IMR-90 (cell line): ENCODE results near the gene MAP3K13. TPM values are rescaled to one million over a fixed set of nuclear protein-coding genes. Genes with fewer than 3 reads are reported as not detected.

Experiments
- ATAC-seq: fragments of 200-7000 bp; cut with Tn5 transposase; 2 replicates; pipeline ENCODE4 v1.9.1; 2020; ENCODE audit warnings: low read depth, mild to moderate bottlenecking, moderate library complexity
- BruUV-seq: library from RNA; stranded (reverse); fragments of 400-500 nt; replicated peaks from 2 replicates; lab custom pipeline; 2021; lab: Mats Ljungman, UMichigan
- CTCF ChIA-PET: fragments of 300-600 bp; formaldehyde crosslinking; extraction: SDS; loops from one replicate; lab custom pipeline; 2021; ENCODE audit warnings: antibody characterized with exemption; lab: Yijun Ruan, JAX
- POLR2A ChIA-PET: fragments of 300-600 bp; sonication (Branson Sonifier 250); formaldehyde crosslinking; loops from one replicate; lab custom pipeline; 2022; ENCODE audit warnings: antibody characterized with exemption; ENCODE audit not compliant: unreplicated experiment; lab: Charles Lee
- DNase-seq: peaks from one replicate; pipeline ENCODE4 v3.0.0; 2013
- H2AFZ ChIP-seq: replicated peaks from 2 replicates; pipeline ENCODE3; 2013; ENCODE audit warnings: low read length, mild to moderate bottlenecking; ENCODE audit not compliant: poor library complexity
- H2AK5ac ChIP-seq: 2 replicates; pipeline ENCODE4 v1.6.1; 2013; ENCODE audit warnings: low read depth, low read length, inconsistent platforms
- H2AK9ac ChIP-seq: replicated peaks from 2 replicates; pipeline ENCODE3; 2013; ENCODE audit warnings: mild to moderate bottlenecking, low read depth, low read length, moderate library complexity; ENCODE audit not compliant: poor library complexity
- H2BK120ac ChIP-seq: 2 replicates; pipeline ENCODE4 v1.6.1; 2013; ENCODE audit warnings: low read depth, low read length, inconsistent platforms
- H2BK15ac ChIP-seq: 3 replicates; pipeline ENCODE4 v1.6.1; 2013; ENCODE audit warnings: low read depth, low read length, inconsistent platforms
- H2BK20ac ChIP-seq: 2 replicates; pipeline ENCODE4 v1.6.1; 2013; ENCODE audit warnings: low read depth, mild to moderate bottlenecking, inconsistent platforms, low read length, moderate library complexity
- H2BK5ac ChIP-seq: 2 replicates; pipeline ENCODE4 v1.6.1; 2013; ENCODE audit warnings: mild to moderate bottlenecking, low read depth, low read length, inconsistent platforms; ENCODE audit not compliant: poor library complexity, severe bottlenecking
- H3K14ac ChIP-seq: replicated peaks from 2 replicates; pipeline ENCODE4 v1.6.1; 2013; ENCODE audit warnings: low read depth, low read length, inconsistent platforms
- H3K18ac ChIP-seq: 2 replicates; pipeline ENCODE4 v1.6.1; 2013; ENCODE audit warnings: low read depth, low read length, control low read depth
- H3K23ac ChIP-seq: 2 replicates; pipeline ENCODE4 v1.6.1; 2013; ENCODE audit warnings: low read depth, low read length, inconsistent platforms
- H3K27ac ChIP-seq: 2 replicates; pipeline ENCODE4 v1.5.1; 2013; ENCODE audit warnings: mild to moderate bottlenecking, control low read depth, low read length; ENCODE audit not compliant: insufficient read depth
- H3K27me3 ChIP-seq: 2 replicates; pipeline ENCODE4 v1.6.1; 2013; ENCODE audit warnings: low read length; ENCODE audit not compliant: control insufficient read depth, insufficient read depth
- H3K36me3 ChIP-seq: 2 replicates; pipeline ENCODE4 v1.6.1; 2013; ENCODE audit warnings: low read length, mixed read lengths; ENCODE audit not compliant: control insufficient read depth, insufficient read depth
- H3K4ac ChIP-seq: 2 replicates; pipeline ENCODE4 v1.6.1; 2013; ENCODE audit warnings: low read depth, low read length, inconsistent platforms
- H3K4me1 ChIP-seq: 2 replicates; pipeline ENCODE4 v1.6.1; 2013; ENCODE audit warnings: low read length, mixed read lengths; ENCODE audit not compliant: control insufficient read depth, insufficient read depth
- H3K4me2 ChIP-seq: 2 replicates; pipeline ENCODE4 v1.6.1; 2013; ENCODE audit warnings: low read depth, mild to moderate bottlenecking, control low read depth, low read length, moderate library complexity
- H3K4me3 ChIP-seq: 2 replicates; pipeline ENCODE4 v1.5.1; 2013; ENCODE audit warnings: low read depth, mild to moderate bottlenecking, control low read depth, low read length, moderate library complexity; ENCODE audit not compliant: insufficient read depth
- H3K56ac ChIP-seq: 2 replicates; pipeline ENCODE4 v1.6.1; 2013; ENCODE audit warnings: low read length, inconsistent platforms; ENCODE audit not compliant: insufficient read depth; ENCODE audit errors: extremely low read depth
- H3K79me1 ChIP-seq, 2 experiments: 2 replicates each; pipeline ENCODE4 v1.6.1; 2013; ENCODE audit warnings: low read length in 2 of 2, inconsistent platforms in 1 of 2, low read depth in 1 of 2
- H3K9ac ChIP-seq: 2 replicates; pipeline ENCODE4 v1.6.1; 2013; ENCODE audit warnings: low read depth, low read length, control low read depth
- H3K9me1 ChIP-seq: 2 replicates; pipeline ENCODE4 v1.6.1; 2013; ENCODE audit warnings: low read length, inconsistent platforms; ENCODE audit not compliant: insufficient read depth
- H3K9me3 ChIP-seq: 2 replicates; pipeline ENCODE4 v1.6.1; 2013; ENCODE audit warnings: low read length; ENCODE audit not compliant: control insufficient read depth, insufficient read depth
- H4K20me1 ChIP-seq: 2 replicates; pipeline ENCODE4 v1.6.1; 2013; ENCODE audit warnings: low read length, inconsistent platforms; ENCODE audit not compliant: insufficient read depth
- H4K5ac ChIP-seq: 2 replicates; pipeline ENCODE4 v1.6.1; 2013; ENCODE audit warnings: mild to moderate bottlenecking, low read depth, low read length, control low read depth
- H4K8ac ChIP-seq, 2 experiments: 2 replicates each; pipeline ENCODE4 v1.6.1; 2013; ENCODE audit warnings: low read depth in 2 of 2, low read length in 2 of 2, control low read depth in 1 of 2, inconsistent platforms in 1 of 2
- H4K91ac ChIP-seq: 2 replicates; pipeline ENCODE4 v1.6.1; 2013; ENCODE audit warnings: low read depth, low read length, inconsistent platforms; ENCODE audit not compliant: insufficient read depth
- BHLHE40 ChIP-seq: fragments of 150-350 bp; IDR thresholded peaks from 2 replicates; pipeline ENCODE4 v1.6.1; 2016; ENCODE audit warnings: mild to moderate bottlenecking, low read depth, low read length
- CEBPB ChIP-seq: IDR thresholded peaks from 2 replicates; pipeline ENCODE4 v1.6.1; 2012; ENCODE audit warnings: low read depth, low read length, improper control_type of control experiment
- CHD1 ChIP-seq: IDR thresholded peaks from 2 replicates; pipeline ENCODE4 v1.6.1; 2012; ENCODE audit warnings: low read depth, low read length, improper control_type of control experiment
- CTCF ChIP-seq: conservative IDR thresholded peaks from 2 replicates; pipeline ENCODE4 v1.5.1; 2012; ENCODE audit warnings: mild to moderate bottlenecking, low read depth, low read length, improper control_type of control experiment
- ELK1 ChIP-seq: fragments of 150-350 bp; IDR thresholded peaks from 2 replicates; pipeline ENCODE4 v1.6.1; 2016; ENCODE audit warnings: low read depth, mild to moderate bottlenecking, low read length, moderate library complexity, borderline replicate concordance
- FOS ChIP-seq: fragments of 150-350 bp; IDR thresholded peaks from 2 replicates; pipeline ENCODE4 v1.6.1; 2016; ENCODE audit warnings: low read depth, low read length
- MXI1 ChIP-seq: IDR thresholded peaks from 2 replicates; pipeline ENCODE4 v1.6.1; 2012; ENCODE audit warnings: low read depth, mild to moderate bottlenecking, low read length, moderate library complexity, borderline replicate concordance
- NFE2L2 ChIP-seq: fragments of 150-350 bp; IDR thresholded peaks from 2 replicates; pipeline ENCODE4 v1.6.1; 2016; ENCODE audit warnings: low read depth, mild to moderate bottlenecking, low read length
- POLR2A ChIP-seq: IDR thresholded peaks from 2 replicates; pipeline ENCODE4 v1.6.1; 2012; ENCODE audit warnings: mild to moderate bottlenecking, low read depth, low read length
- RAD21 ChIP-seq: IDR thresholded peaks from 2 replicates; pipeline ENCODE4 v1.6.1; 2012; ENCODE audit warnings: low read length, improper control_type of control experiment
- RCOR1 ChIP-seq: IDR thresholded peaks from 2 replicates; pipeline ENCODE4 v1.6.1; 2012; ENCODE audit warnings: mild to moderate bottlenecking, low read length, improper control_type of control experiment; ENCODE audit not compliant: insufficient replicate concordance
- USF2 ChIP-seq: fragments of 150-350 bp; IDR thresholded peaks from 2 replicates; pipeline ENCODE4 v1.6.1; 2017; ENCODE audit warnings: mild to moderate bottlenecking, antibody characterized with exemption, low read length, low read depth
- WGBS, 2 experiments: methylation state at CpG; one replicate each; pipeline versions ENCODE4 v1.1.5 to v1.1.7; 2013; ENCODE audit warnings: missing lambda C conversion rate in 2 of 2; ENCODE audit not compliant: insufficient read length in 1 of 2; ENCODE audit errors: extremely low coverage in 2 of 2; 5-methylcytosine and 5-hydroxymethylcytosine counted together
- dilution Hi-C: fragments of 300-500 bp; cut with HindIII; formaldehyde crosslinking; loops from one replicate; pipeline ENCODE4 v1.14.3; 2018; ENCODE audit warnings: low sequenced_read_pairs; ENCODE audit not compliant: unreplicated experiment
- in situ Hi-C: fragments of 300-500 bp; cut with MboI; formaldehyde crosslinking; loops from 3 replicates; pipeline ENCODE4 v1.14.3; 2019; ENCODE audit warnings: low sequenced_read_pairs, inconsistent platforms, mixed read lengths
- intact Hi-C: fragments of 100-400 bp; cut with micrococcal nuclease; formaldehyde crosslinking; loops from 2 replicates; pipeline ENCODE4 v1.10.0; 2022
- polyA plus RNA-seq, 3 experiments: library from polyadenylated mRNA; depleted of rRNA; stranded (reverse); fragments of >200 nt; gene quantifications; 2 replicates each; pipeline ENCODE4 v1.2.3, GENCODE V29; 2012; ENCODE audit warnings: low replicate concordance in 1 of 3
- total RNA-seq: library from RNA; depleted of rRNA; stranded (reverse); fragments of >200 nt; gene quantifications from 2 replicates; pipeline ENCODE4 v1.2.3, GENCODE V29; 2012

MAP3K13 gene
- total and polyA plus RNA-seq, 2 of the 4 experiments (the other 2 are of a cell fraction): 9.9 to 17.6 TPM

- Histone ChIP-seq H3K79me1 (no peaks in the 10 kb centered on the region), H3K4ac (no peak overlapping the region), H3K27ac (no peak overlapping the region), H2BK5ac (no peak overlapping the region), H3K27me3 (no peaks in the 10 kb centered on the region), H3K4me2 (no peak overlapping the region), H4K20me1 (no peaks in the 10 kb centered on the region), H3K9me3 (no peaks in the 10 kb centered on the region), H3K4me1 (no peaks in the 10 kb centered on the region), H3K23ac (no peak overlapping the region), H3K9me1 (no peaks in the 10 kb centered on the region), H3K14ac (no peak overlapping the region), H4K91ac (no peak overlapping the region), H4K8ac (no peak overlapping the region), H2BK120ac (no peak overlapping the region), H2BK20ac (no peak overlapping the region), H3K18ac (no peak overlapping the region), H2AK5ac (no peak overlapping the region), H3K36me3 (no peaks in the 10 kb centered on the region), H3K56ac (no peak overlapping the region), H3K4me3 (no peak overlapping the region), H2BK15ac (no peak overlapping the region), H2AK9ac (no peak overlapping the region), H2AFZ (no peak overlapping the region), H4K5ac (no peak overlapping the region), H3K9ac (no peak overlapping the region)
- ATAC-seq: no peak
- no TSS peak for BruUV-seq
- ChIA-PET POLR2A (no interaction called here), CTCF (no interaction called here)
- WGBS, 2 experiments: 80% methylated on average over 1 of the region's 5 CpGs; no CpG with 5 or more reads in 1 of the 2 experiments
- no peak for TF ChIP-seq CHD1
- no peak for TF ChIP-seq NFE2L2
- no peak for TF ChIP-seq FOS
- TF ChIP-seq MXI1: no peak
- TF ChIP-seq RAD21: no peak
- TF ChIP-seq ELK1: no peak
- no peak for TF ChIP-seq RCOR1
- TF ChIP-seq CTCF: no peak
- no peak for TF ChIP-seq BHLHE40
- TF ChIP-seq POLR2A: no peak
- TF ChIP-seq CEBPB: no peak
- TF ChIP-seq USF2: no peak
- no peak for DNase-seq
- dilution Hi-C loops: no loop called here
- intact Hi-C loops: no loop called here
- in situ Hi-C loops: no loop called here
These were observed 25.6 kb upstream of the MAP3K13 start for GRCh38 chr3:185337231-185337816.
